ENCODE results near the gene NEDD4L. TPM values are rescaled to one million over a fixed set of nuclear protein-coding genes. Genes with fewer than 3 reads are reported as not detected.

NEDD4L gene
- polyA plus RNA-seq, 1 experiment, result 14.1 TPM

GRCh38 chr18:58056852-58057251 lies 12.8 kb downstream of the NEDD4L start:
- ChIA-PET POLR2A (no interaction called here), CTCF (interaction anchor here (0.9 to 1.0 kb wide), 2 partner anchors 13 to 437 kb away, joined by 3 to 5 read pairs; partner anchors contain the start of gene NEDD4L)
- TF ChIP-seq CTCF (IDR thresholded peaks at IDR 0.05; ENCODE audit: insufficient read depth, low read depth, low read length), result no peak
- Histone ChIP-seq H3K27me3 (ENCODE audit: control insufficient read depth, insufficient read depth, low read length) (no peaks in the 10 kb centered on the region), H3K4me3 (ENCODE audit: low read depth, low read length) (no peak overlapping the region), H3K36me3 (ENCODE audit: control insufficient read depth, insufficient read depth, low read length) (no peaks in the 10 kb centered on the region)
- DNase-seq (ENCODE audit: low read depth), result no peak

- H3K4me3 ChIP-seq (ENCODE audit: low read depth, low read length), result no peak overlapping the region
- ChIA-PET POLR2A (no interaction called here), CTCF (interaction anchor here (1.0 kb wide), 1 partner anchor 64 kb away, joined by 3 read pairs; no protein-coding TSS in a partner anchor)
- no peak for TF ChIP-seq CTCF (IDR thresholded peaks at IDR 0.05; ENCODE audit: insufficient read depth, low read depth, low read length)
- no peaks in the 10 kb centered on the region for H3K36me3 ChIP-seq (ENCODE audit: control insufficient read depth, insufficient read depth, low read length)
- no peak for DNase-seq (ENCODE audit: low read depth)
- H3K27me3 ChIP-seq (ENCODE audit: control insufficient read depth, insufficient read depth, low read length), result no peaks in the 10 kb centered on the region
Measured at GRCh38 chr18:58057291-58057965, 13.4 kb downstream of the NEDD4L start.

DNA sequence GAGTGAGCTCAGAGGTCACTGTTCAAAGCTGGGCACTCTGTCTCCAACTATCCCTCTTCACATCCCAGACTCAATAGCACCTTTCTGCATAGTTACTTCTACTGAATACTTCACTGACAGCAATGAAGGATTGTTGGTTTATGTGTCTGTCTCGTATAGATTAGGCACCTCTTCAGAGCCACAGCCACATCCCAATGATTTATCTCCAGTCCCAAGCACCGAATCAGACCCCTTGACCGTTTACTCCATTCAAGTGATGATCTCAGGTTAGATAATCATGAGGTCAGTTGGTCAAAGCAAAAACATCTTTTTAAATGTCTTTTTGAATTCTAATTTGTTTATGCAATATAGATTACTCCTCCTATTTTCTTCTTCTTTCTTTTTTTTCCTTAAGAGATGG lies 14.7 kb downstream of the NEDD4L start:
- DNase-seq (ENCODE audit: low read depth), result no peak
- no peaks in the 10 kb centered on the region for H3K27me3 ChIP-seq (ENCODE audit: control insufficient read depth, insufficient read depth, low read length)
- CTCF ChIA-PET, result no interaction called here
- POLR2A ChIA-PET, result no interaction called here
- TF ChIP-seq CTCF (IDR thresholded peaks at IDR 0.05; ENCODE audit: insufficient read depth, low read depth, low read length), result no peak
- no peak overlapping the region for H3K4me3 ChIP-seq (ENCODE audit: low read depth, low read length)
- H3K36me3 ChIP-seq (ENCODE audit: control insufficient read depth, insufficient read depth, low read length), result no peaks in the 10 kb centered on the region

- H3K36me3 ChIP-seq (ENCODE audit: control insufficient read depth, insufficient read depth, low read length), result no peaks in the 10 kb centered on the region
- POLR2A ChIA-PET, result no interaction called here
- CTCF ChIA-PET, result interaction anchor here (1.1 to 1.6 kb wide), 2 partner anchors 14 to 62 kb away, joined by 3 to 4 read pairs; no protein-coding TSS in a partner anchor
Measured at GRCh38 chr18:58060254-58060653, 16.2 kb downstream of the NEDD4L start.

GRCh38 chr18:58061349-58061748 lies 17.3 kb downstream of the NEDD4L start:
- TF ChIP-seq CTCF (IDR thresholded peaks at IDR 0.05; ENCODE audit: insufficient read depth, low read depth, low read length), result no peak
- ChIA-PET CTCF (interaction anchor here (1.2 kb wide), 1 partner anchor 47 kb away, joined by 3 read pairs; no protein-coding TSS in a partner anchor), POLR2A (no interaction called here)

More at GRCh38 chr18:58060254-58060653, 16.2 kb downstream of the NEDD4L start:
- Histone ChIP-seq H3K27me3 (ENCODE audit: control insufficient read depth, insufficient read depth, low read length) (no peaks in the 10 kb centered on the region), H3K4me3 (ENCODE audit: low read depth, low read length) (no peak overlapping the region)
- TF ChIP-seq CTCF (IDR thresholded peaks at IDR 0.05; ENCODE audit: insufficient read depth, low read depth, low read length), result no peak
- DNase-seq (ENCODE audit: low read depth), result no peak

More at GRCh38 chr18:58061349-58061748, 17.3 kb downstream of the NEDD4L start:
- no peak overlapping the region for H3K4me3 ChIP-seq (ENCODE audit: low read depth, low read length)
- H3K36me3 ChIP-seq (ENCODE audit: control insufficient read depth, insufficient read depth, low read length), result no peaks in the 10 kb centered on the region
- H3K27me3 ChIP-seq (ENCODE audit: control insufficient read depth, insufficient read depth, low read length), result no peaks in the 10 kb centered on the region
- no peak for DNase-seq (ENCODE audit: low read depth)

Measured in BJ (cell line).